Renal pelvis (tissue), 4 donors: Measurements from ENCODE around the gene PA2G4. TPM values are rescaled to one million over a fixed set of nuclear protein-coding genes. Genes with fewer than 3 reads are reported as not detected.

Source experiments
- DNase-seq: peaks from one replicate; pipeline ENCODE4 v3.0.0-alpha.2; 2013
- polyA plus RNA-seq, 3 donors: library from polyadenylated mRNA; unstranded; fragments of 120-200 nt; gene quantifications; one replicate each; pipeline ENCODE4 v1.2.1, GENCODE V29; 2013; ENCODE audit not compliant: insufficient read length in 3 of 3

The PA2G4 gene
- polyA plus RNA-seq, 3 donors: 140 to 173 (median 148) TPM

- DNase-seq: no peak
Observed at GRCh38 chr12:56120158-56120846, 15.9 kb downstream of the PA2G4 start.

GRCh38 chr12:56121204-56121870 lies 17.0 kb downstream of the PA2G4 start:
- DNase-seq: no peak

GRCh38 chr12:56122637-56123036 lies 18.3 kb downstream of the PA2G4 start:
- no peak for DNase-seq

GRCh38 chr12:56124133-56124532 lies 19.8 kb downstream of the PA2G4 start:
- no peak for DNase-seq

GRCh38 chr12:56126732-56127239 lies 22.4 kb downstream of the PA2G4 start:
- no peak for DNase-seq

- no peak for DNase-seq
Observed at GRCh38 chr12:56127485-56127887, 23.1 kb downstream of the PA2G4 start.

GRCh38 chr12:56127888-56128669 lies 23.7 kb downstream of the PA2G4 start, which contains the start of gene ESYT1:
TSS of gene ESYT1 (plus strand) at chr12:56128267. CDS start at chr12:56128320, 53 bp downstream.
- peak; percentile 100 for DNase-seq

- no peak for DNase-seq
Observed at GRCh38 chr12:56128670-56129205, 24.4 kb downstream of the PA2G4 start.

- DNase-seq: no peak
Observed at GRCh38 chr12:56129206-56129941, 25.0 kb downstream of the PA2G4 start.

GRCh38 chr12:56129942-56130495 lies 25.7 kb downstream of the PA2G4 start:
- DNase-seq: no peak

GRCh38 chr12:56130876-56131275 lies 26.5 kb downstream of the PA2G4 start:
- DNase-seq: no peak

- no peak for DNase-seq
Observed at GRCh38 chr12:56134897-56135296, 30.5 kb downstream of the PA2G4 start.

- DNase-seq: no peak
Observed at GRCh38 chr12:56137853-56138571, 33.7 kb downstream of the PA2G4 start.

- no peak for DNase-seq
Observed at GRCh38 chr12:56141946-56142784, 37.8 kb downstream of the PA2G4 start.

- DNase-seq: no peak
Observed at GRCh38 chr12:56143217-56143616, 38.9 kb downstream of the PA2G4 start.

GRCh38 chr12:56143870-56144269 lies 39.5 kb downstream of the PA2G4 start:
- DNase-seq: no peak

- no peak for DNase-seq
Observed at GRCh38 chr12:56145217-56145616, 40.9 kb downstream of the PA2G4 start.

- DNase-seq: peak; percentile 39
Observed at GRCh38 chr12:56146492-56147460, 42.4 kb downstream of the PA2G4 start.
